ENCODE measurements around the gene FAM170B. TPM values are rescaled to one million over a fixed set of nuclear protein-coding genes. Genes with fewer than 3 reads are reported as not detected.

Gene FAM170B
- total RNA-seq, 4 donors from 2014 or later, result not detected

- no peaks in the 10 kb centered on the region for H3K27me3 ChIP-seq
- no peaks in the 10 kb centered on the region for H3K4me1 ChIP-seq
- 77% methylated on average over 5 of the region's 5 CpGs for WGBS, 2 donors
- intact Hi-C loops (cut with DNase I), result no loop called here
- no peak for TF ChIP-seq CTCF (IDR thresholded peaks at IDR 0.05)
- TF ChIP-seq POLR2A (IDR thresholded peaks at IDR 0.05), result no peak
- H3K27ac ChIP-seq, result no peak overlapping the region
- H3K4me3 ChIP-seq (replicated peaks in 1 of 3), result no peak overlapping the region
- no peaks in the 10 kb centered on the region for H3K9me3 ChIP-seq
- H3K36me3 ChIP-seq, result no peaks in the 10 kb centered on the region
- DNase-seq, result no peak
These were observed 28.2 kb upstream of the FAM170B start for GRCh38 chr10:49162063-49162462.

DNA sequence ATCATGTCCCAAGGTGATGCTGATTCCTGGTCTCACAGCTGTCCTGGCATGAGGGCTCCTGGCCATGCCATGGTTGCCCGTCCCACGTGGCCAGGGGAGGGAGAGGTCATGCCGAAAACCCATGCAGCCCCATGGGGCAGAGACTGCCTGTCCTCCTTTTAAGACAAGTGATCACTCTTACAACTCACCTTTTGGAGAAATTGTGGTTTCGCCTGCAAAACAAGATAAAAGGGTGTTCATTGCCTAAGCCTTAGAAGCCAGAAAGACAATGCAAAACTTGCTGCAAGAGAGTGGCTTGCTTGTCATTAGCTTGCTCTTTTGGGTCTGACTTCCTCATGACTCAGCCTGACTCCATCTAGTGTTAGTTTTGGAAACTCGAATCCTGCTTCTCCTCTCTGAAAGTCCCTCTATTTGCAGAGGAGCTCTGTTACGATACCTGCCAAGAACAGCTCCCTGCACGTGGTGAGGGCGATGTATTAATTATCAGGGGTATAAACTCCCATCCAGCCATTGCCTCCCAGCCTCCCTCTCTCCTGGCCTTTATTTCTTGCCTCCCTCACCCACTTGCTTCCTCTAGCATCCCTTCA is 27.7 kb upstream of the FAM170B start:
- H3K4me1 ChIP-seq, result no peaks in the 10 kb centered on the region
- WGBS, 2 donors, result 52 to 53% methylated on average over 8 of the region's 8 CpGs
- H3K9me3 ChIP-seq, result no peaks in the 10 kb centered on the region
- TF ChIP-seq CTCF (IDR thresholded peaks at IDR 0.05), result peak in 4 of 6 experiments; percentile 34 to 67 (median 54)
- TF ChIP-seq POLR2A (IDR thresholded peaks at IDR 0.05), result no peak
- H3K4me3 ChIP-seq (replicated peaks in 1 of 3), result no peak overlapping the region
- no peaks in the 10 kb centered on the region for H3K27me3 ChIP-seq
- intact Hi-C loops (cut with DNase I), result no loop called here
- DNase-seq, result peak; percentile 16 to 22
- no peaks in the 10 kb centered on the region for H3K36me3 ChIP-seq
- H3K27ac ChIP-seq, result no peak overlapping the region

DNA sequence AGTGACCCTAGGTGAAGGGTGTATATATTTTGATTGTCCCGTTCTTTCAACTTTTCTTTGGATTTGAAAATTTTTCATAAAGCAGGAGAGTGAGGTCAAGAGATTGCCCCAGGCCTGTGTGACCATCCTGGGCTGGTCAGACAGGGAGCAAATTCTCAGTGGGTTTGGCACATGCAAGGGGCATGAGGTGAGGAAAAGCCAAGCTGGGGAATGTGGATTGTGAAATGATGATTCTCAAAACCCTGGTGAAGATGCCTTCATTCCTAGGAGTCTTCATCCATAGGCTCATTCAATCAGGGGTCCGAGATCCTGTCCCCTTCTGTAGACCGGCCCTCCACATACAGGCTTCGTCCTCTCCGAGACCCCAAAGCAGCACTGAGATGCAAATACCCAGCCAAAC is 27.0 kb upstream of the FAM170B start:
- no peaks in the 10 kb centered on the region for H3K4me1 ChIP-seq
- H3K27me3 ChIP-seq, result no peaks in the 10 kb centered on the region
- TF ChIP-seq CTCF (IDR thresholded peaks at IDR 0.05), result no peak
- no peak for TF ChIP-seq POLR2A (IDR thresholded peaks at IDR 0.05)
- DNase-seq, result no peak
- no peak overlapping the region for H3K4me3 ChIP-seq (replicated peaks in 1 of 3)
- 95 to 100% methylated on average over 5 of the region's 5 CpGs for WGBS, 2 donors
- intact Hi-C loops (cut with DNase I), result no loop called here
- no peaks in the 10 kb centered on the region for H3K36me3 ChIP-seq
- no peaks in the 10 kb centered on the region for H3K9me3 ChIP-seq
- no peak overlapping the region for H3K27ac ChIP-seq

- intact Hi-C loops (cut with DNase I), result no loop called here
- Histone ChIP-seq H3K4me1 (no peaks in the 10 kb centered on the region), H3K27me3 (no peaks in the 10 kb centered on the region), H3K27ac (no peak overlapping the region), H3K9me3 (no peaks in the 10 kb centered on the region), H3K4me3 (replicated peaks in 1 of 3) (no peak overlapping the region), H3K36me3 (no peaks in the 10 kb centered on the region)
- DNase-seq, result no peak
- no peak for TF ChIP-seq CTCF (IDR thresholded peaks at IDR 0.05)
- no peak for TF ChIP-seq POLR2A (IDR thresholded peaks at IDR 0.05)
- WGBS, 2 donors, result 93 to 94% methylated on average over 5 of the region's 5 CpGs
These were observed 26.3 kb upstream of the FAM170B start for GRCh38 chr10:49160110-49160509.

DNA sequence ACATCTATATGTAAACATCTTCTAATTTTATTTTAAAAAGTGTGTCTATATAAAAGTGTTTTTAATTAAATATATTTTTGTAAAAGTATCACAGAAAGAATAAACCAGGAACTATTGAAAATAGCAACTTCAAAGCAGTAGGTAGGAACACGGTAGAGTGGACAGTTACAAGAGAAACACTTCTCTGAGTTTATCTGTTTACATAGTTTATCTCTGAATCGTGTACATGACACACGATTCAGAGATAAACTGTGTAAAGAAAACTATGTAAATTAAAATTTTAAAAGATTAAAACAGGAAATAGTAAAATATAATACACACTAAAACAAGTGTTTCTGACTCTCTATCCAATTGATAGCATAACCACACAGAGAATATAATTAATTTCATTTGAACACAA is 25.1 kb upstream of the FAM170B start:
- Histone ChIP-seq H3K4me3 (replicated peaks in 1 of 3) (no peak overlapping the region), H3K27me3 (no peaks in the 10 kb centered on the region), H3K9me3 (no peaks in the 10 kb centered on the region), H3K4me1 (no peaks in the 10 kb centered on the region), H3K27ac (no peak overlapping the region), H3K36me3 (no peaks in the 10 kb centered on the region)
- intact Hi-C loops (cut with DNase I), result no loop called here
- no peak for DNase-seq
- TF ChIP-seq CTCF (IDR thresholded peaks at IDR 0.05) (no peak), POLR2A (IDR thresholded peaks at IDR 0.05) (no peak)
- 84 to 85% methylated on average over 3 of the region's 3 CpGs for WGBS, 2 donors
